Activated CD4-positive, alpha-beta T cell treated with anti-CD3 and anti-CD28 coated beads, Interleukin-2, amount 50 U/mL, for 48 hours (primary cell): ENCODE data around the gene SOS1.

Experiments
- DNase-seq, 2 experiments: peaks; one replicate each; pipeline ENCODE4 v3.0.0-alpha.2; 2020

SOS1 gene

DNA sequence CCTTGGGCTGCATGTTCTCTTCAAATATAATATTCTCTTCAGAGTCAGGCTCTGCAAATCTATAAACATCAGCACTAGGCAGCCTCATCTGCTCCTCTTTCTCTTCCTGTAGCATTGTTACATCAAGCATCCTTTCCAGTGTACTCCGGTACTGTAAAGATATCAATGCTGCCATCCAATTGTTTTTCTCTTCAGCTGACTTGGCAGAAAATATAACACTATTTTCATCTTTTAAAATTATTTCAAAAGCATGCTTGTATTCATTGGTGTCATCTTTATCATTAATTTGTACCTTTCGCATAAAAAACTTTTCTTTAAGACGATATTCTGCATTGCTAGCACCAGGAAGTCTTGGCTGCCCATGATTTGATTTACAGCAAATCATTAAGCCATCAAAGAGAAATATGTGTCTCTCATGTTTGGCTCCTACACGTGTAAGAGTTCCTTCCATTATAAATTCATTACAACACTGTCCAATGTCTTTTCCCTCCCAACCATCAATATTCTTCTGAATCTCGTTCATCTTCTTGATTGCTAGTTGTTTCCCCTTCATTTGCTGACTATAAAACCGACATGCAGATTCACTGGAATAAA is 98.1 kb downstream of the SOS1 start:
- no peak for DNase-seq

DNA sequence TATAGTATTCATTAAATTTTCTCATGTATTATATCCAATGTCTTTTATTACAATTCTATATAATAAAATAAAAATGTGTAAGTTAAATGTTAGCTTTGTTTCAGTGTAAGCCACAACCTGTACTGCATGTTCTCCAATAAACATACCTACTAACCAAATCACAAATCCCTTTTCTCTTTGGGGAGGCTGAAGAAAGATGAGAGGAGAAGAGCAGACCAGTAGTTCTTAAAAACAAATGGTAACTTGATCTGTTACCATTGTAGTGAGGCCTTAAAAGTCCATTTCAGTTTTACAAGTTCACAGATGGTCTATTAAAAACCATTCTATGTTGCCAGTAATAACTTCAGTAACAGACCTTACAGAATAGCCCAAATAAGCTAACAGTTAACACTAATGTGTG is 100.5 kb downstream of the SOS1 start:
- DNase-seq, result no peak

DNA sequence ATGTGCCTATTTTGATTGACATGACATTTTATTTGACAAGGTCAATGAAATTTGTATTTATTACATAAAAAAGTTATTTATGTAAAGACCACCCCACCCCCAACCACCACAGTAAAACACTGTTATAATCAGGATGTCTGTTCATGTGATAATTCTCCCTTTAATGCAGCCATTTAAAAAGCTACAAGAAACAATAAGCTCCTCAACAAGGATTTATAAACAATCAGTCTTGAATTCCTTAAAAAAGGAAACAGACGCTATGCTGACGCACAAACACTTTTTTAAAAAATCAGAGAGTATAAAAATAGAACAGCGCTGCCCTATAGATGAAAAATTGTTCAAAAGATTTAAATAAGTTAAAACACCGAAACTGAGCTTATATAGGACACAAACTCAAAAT is 102.2 kb downstream of the SOS1 start:
- DNase-seq, result no peak

DNA sequence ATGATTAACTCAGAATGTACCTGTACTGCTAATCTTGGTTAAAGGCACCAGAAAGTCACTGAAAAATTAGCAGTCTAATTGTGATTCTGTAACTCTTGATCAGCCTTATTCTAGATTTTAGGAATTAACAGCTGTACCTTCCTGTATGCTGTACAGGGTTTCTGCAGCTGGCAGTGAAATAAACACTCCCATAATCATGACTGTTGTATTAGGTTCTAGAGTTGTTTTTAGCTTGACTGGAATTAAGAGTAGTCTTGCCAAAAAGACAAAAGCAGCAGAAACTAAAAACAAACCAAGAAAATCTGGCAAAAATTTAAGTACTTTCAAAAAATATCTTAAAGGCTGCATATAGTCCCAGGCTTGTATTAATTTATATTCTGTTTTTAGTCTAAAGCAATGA is 103.5 kb downstream of the SOS1 start:
- no peak for DNase-seq

DNA sequence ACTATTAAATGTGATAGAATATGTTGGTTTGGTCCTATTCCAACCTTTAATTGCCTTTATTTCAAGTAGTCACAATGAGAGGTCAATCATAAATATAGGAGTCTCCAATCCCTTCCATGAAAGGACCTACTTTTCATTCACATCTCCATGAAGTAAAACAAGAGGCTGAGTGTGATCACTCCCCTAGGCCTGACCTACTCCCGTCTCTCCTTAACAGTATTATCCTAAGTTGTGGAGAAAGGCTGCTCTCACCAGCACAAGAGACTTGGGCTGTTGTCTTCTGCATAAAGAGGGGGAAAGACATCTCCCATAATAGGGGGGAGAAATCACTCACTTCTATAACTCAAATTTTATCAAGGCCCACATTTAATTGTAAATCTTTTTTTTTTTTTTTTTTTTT is 105.4 kb downstream of the SOS1 start:
- DNase-seq, result no peak

DNA sequence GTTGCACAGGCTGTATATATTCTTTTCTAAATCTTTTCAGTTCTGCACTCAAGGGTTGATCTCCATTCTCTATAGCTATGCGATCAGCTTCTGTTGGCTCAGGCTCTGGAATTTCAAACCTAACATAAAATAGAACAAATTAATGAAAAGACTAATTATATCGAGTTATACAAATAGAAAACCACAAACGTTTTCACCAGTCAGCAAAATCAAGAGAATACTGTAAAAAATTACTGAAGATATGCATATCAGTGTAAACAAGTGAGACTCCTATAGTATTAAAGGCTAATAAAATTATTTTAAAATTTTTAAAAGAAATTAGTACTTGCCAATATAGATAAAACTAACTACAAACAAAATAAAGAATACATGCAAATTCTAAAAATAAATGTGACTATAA is 107.0 kb downstream of the SOS1 start:
- DNase-seq, result no peak

DNA sequence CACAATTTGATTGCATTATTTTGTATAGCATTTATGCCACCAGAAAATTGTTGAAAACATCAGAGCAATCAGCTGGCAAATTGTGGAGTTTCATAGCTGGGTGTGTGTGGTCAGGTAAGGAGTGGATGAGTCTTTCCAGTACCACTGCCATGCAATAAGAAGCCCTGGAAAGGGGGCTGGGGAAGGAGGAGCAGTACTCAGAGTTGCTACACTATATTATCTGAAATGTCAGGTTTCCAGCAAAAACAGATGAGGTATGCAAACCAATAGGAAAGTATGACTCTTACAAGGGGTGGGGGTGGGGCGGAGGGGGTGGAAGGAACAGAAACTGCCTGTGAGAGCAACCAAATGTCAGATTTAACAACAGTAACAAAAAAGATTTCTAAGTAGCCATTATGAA is 112.2 kb downstream of the SOS1 start:
- peak; percentile 7 to 16 for DNase-seq

DNA sequence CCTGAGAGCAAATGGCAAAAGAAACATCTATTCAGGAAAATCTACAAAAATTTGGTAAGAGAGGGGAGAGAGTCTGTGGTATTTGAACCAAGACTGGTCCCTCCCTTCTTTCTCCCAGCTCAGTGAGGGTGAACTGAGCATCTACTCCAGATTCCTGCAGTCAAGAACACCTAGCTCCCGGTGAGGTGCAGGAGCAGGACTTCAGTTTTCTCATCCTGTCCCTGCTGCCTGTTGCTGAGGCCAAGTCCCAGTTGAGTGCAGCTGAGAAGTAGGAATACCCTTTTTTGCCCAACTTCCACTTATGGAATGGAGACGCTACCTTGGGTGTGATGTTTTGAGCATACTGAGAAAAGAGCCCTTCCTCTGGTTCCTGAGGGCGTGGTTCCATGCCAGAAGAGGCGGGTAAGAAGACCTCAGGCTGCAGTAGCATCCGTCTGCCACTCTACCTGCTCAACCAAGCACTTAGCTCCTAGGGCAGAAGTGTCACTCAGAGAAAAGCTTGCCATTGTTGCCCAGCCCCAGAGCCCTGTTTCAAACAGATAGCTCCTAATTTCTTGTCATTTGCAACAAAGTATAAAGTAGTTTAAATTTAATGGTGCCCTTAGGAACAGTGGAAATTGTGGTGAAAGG is 112.9 kb downstream of the SOS1 start:
- no peak for DNase-seq

DNA sequence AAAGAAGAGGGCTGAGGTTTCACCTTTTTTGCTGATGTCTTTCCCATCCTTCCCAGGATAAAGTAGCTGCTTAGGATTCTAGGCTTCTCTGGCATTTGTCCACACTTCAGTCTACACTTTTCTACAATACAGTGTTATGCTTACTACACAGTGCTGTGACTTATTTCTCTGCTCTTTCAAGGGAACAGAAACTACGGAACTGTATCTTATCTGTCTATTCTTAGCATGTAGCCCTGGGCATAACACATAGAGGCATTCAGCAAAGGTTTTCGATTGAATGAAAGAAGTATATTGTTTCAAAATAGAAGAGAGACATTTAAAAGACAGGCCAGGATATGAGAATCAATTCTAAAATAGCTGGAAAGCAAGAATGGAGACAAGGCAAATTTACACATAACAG is 120.3 kb downstream of the SOS1 start:
- DNase-seq, result no peak

DNA sequence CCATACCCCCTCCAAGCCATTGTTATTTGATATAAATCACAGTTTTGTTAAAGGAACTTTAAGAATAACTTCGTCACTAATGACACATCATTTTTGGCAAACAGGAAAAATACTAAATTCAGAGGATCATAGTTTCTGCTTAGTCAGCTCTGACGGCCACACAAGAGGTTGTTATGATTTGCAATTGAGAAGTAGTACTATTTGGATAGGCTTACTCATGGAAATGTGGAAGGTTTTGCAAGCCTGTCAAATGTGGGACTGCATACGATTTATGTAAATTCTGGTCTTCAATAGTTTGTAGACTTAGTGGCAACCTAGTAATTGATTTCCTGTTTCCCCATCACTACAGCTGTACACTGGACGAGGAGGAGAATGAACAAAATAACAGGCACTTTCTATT is 123.1 kb downstream of the SOS1 start:
- no peak for DNase-seq

DNA sequence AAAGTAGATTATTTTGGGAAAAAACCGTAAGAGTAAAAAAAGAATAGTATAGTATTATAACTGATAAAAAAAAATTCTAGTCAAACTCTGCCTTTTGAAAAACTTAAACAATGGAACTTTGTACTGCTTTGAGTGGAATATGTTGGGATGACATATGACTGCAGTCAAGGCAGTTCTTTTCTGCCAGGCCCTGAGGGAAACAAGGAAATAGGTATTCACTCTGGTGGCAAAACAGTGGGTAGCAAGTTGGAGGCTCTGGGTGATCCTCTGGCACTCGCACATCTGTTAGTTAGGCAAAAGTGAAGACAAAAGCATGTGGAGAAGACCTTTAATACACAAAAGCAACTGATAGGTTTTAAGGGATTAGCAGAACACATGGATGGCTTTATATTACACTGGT is 129.0 kb downstream of the SOS1 start:
- no peak for DNase-seq

DNA sequence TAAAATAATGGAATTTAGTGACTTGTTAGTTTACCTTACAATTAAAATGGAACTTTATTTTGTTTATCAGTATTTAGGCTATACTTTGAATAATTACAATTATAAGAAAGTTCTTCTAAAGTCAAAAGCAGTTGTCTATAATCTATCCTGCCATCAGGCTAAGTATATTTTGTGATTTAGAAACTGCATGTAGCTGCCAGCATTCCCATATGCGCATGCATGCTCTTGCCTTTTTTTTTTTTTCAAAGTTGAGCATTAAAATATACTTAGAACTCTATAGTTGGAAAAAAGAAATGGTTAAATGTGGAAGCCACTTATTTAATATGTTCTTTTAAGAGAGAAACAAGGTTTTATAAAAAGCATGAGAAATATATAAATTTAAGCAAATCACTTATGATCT is 132.1 kb downstream of the SOS1 start:
- DNase-seq, result no peak

DNA sequence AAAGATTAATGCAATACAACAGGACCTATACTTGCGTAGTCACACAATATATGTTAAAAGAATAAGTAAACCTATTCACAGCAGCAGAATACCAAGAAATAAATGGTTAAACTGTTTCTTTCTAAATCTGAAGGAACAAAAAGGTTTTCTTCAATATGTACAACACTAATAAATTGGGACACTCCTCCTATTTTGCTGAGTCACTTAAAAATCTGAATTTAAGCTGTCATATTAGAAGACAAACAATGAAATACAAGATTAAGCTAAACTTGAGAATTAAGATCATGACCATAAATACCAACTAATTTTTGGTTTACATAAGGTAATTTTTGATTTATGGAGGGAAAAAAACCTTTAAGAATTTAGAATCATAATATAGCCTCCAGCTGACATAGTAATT is 138.4 kb downstream of the SOS1 start:
- no peak for DNase-seq

DNA sequence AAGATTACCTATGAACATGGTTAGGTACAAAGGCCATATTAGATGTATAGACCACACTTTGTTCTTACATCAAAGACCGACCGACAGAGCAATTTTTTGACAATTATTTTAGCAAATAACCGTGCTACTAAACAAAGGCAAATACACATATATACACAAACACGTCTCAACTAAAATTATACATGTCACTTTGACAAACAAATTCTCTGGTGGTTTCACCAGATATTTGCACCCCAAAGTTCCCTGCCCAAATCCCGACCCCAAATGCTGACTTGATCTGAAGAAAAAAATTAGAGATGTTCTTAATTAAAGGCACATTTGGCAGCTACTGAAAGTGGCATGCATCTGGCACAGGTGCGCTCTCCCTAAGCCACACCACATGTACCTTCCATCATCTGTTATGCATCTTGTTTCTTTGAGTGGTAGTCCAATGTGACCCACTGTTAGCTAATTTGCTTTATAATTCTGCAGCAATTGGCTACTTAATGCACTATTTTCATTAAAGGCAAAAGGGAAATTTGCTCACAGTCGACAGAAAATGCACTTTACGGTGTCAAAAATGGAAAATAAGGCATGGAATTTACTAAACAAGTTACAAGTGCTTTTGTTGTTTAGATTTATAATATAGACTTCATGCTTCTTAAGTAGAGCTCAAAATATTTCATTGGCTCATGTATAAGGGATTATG is 139.0 kb downstream of the SOS1 start:
- no peak for DNase-seq

DNA sequence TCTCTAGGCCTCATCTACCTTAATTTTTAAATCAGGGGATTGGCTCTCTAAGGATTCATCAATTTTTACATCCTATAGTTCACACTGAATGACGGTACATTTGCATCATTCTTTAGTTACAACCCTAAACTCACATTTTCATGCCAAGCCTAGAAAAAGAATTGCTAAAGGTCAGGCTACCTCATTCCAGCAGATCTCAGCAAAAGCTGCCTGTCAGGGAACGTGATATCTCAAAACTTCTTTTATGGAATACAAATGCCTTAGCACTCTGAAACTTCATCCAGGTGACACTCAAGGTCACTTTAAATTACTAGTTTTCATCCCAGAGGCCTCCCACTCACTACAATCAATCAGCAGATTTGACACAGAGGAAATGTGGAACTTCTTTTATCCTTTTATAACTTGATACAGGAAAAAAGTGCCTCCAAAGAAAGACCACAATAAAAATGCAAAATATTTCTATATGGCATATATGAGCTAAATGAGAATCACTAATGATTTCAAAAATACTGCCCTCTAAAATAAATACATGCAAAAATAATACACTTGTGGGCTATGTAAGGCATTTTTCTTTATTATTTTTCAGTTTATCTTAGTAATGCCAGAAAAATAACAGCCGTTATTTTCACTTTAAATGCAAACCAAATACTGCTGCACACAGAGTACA is 139.7 kb downstream of the SOS1 start:
- DNase-seq, result no peak

DNA sequence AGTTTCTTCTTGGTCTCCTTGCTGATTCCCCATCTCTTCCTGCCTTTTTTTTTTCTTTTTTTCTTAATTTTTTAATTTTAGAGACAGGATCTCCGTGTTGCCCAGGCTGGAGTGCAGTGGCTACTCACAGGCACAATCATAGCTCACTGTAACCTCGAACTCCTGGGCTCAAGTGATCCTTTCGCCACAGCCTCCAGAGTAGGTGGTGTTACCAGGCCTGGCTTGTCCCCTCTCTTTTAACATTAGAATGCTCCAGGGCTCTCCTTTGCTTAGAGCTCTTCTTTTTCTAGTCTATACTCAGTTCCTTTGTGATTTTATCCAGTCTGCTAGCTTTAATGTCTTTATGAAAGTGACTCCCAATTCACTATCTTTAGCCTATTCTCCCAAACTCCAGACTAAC is 141.9 kb downstream of the SOS1 start:
- no peak for DNase-seq

DNA sequence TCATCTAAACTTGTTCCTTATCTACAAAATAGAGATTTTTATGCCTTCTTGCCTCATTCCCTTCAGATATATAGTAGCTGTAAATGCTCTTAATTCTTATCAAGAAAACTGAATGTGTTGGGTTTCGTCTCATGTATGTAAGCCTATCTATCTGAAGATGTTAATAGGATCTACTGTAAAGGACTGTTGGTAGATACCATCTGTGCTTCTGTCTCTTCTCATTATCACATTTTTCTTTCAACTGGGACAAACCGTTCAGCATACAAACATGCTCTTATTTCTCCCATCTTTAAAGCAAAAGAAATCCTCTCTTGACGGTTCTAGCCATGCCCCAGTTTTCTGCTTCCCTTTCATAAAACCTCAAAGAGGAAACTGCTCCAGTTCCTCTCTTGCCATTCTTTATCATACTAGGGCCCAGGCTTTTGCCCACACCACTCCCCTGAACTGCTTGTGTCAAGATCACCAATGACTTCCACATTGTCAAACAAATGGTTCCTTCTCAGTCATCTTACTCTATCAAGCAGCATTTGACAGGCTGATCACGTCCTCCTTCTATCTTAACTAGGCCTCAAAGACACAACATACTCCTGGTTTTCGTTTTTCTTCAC is 142.5 kb downstream of the SOS1 start:
- DNase-seq, result no peak

DNA sequence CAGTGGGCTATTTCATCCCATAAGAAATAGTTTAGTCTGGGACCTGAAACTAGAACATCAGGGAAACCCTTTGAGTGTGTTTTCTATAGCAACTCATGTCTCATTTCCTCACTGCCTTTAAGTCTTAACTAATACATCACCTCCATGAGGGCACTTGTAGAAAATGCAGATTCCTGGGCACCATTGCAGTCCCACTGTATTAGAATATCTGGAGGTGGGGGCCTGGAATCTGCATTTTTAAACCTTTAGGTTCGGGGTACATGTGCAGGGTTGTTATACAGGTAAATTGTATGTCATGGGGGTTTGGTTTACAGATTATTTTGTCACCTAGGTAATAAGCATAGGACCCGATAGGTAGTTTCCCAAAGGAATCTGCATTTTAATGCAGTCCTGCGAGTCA is 143.8 kb downstream of the SOS1 start:
- DNase-seq, result no peak

DNA sequence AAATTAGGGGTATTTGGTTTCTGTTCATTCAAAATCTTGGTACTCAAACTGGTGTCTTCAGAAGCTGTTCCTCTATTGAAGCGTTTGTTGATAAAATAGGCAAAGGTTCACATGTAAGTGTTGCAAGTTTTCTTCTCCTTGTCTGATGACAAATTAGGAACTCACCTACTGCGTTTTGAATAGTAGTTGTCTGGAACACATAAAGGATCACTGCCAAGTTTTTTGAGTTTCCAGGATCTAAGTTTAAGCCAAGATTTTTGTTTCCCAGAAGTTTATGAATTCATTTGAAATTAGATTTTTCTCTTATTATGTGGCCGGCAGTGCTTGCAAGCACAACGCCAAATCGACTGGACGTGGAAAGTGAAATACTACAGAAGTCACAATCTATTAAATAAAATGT is 145.8 kb downstream of the SOS1 start:
- no peak for DNase-seq

DNA sequence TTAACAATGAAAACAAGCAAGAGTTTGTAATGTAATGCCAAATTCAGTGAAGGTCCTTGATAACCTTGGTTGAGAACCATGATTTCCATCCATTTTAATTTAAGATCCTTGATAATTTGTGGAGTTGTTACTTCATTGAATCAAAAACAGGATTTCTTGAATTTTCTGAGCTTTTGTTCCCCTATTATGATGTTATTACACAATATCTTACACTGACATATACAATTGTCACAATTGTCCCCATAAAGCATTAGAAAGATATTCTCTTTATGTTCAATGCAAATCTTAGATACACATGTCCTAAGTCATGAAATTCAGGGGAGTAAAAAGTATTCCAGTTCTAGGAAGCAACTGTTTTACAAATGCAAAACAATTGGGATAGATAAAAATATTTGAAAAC is 147.6 kb downstream of the SOS1 start:
- no peak for DNase-seq

DNA sequence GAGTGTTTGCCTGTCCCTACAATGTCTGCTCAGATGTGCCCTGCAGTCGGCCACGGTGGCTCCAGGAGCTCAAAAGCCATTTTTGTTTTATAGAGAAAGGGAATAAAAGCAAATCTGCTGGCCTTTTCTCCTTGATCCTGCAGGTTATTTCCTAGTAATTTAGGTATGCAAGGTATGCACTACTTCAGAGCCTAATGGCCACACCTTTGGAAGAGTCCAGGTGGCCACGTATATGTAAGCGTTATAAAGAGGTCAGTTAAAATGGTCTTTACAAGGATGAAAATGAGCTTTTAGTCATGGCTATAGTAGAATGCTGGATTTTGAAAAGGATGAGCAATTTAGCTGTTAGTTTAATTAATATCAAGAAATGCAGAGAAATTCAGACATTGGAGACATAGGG is 149.5 kb downstream of the SOS1 start:
- no peak for DNase-seq

DNA sequence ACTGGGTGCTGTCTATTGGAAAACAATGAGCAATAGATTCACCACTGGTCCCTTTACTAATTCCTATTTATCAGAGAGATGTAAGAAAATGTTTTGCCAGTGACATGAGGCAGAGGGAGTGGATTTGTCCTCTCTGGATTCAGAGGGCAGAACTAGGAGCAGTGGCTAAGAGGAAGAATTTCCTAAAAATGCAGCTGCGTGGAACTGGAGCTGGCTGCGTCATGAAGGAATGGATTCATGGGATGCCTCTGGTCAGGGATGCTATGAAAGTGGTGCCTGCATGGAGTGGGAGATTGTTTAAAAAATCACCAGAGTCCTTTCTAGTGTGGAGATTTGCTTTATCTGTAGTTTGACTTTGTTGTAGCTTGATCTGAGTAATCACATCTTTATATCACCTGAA is 152.8 kb downstream of the SOS1 start:
- no peak for DNase-seq

DNA sequence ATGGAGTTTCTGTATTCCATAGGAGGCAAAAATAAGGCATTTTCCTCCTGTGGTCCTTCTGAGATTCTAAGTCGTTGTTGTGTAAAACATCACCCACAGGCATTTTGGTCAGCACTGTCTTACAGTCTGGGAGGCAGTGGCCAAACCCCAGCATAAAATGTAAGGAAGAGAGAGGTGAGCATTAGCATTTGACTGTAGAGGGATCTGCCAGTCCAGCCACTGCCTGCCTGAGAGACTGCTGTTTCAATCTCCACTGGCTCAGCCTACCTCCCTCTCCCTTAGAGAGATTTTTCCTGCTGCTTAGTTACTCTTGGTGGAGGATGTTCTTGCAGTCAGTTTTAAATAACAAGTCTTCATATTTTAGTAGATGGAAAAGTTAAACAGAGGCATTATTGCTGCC is 154.2 kb downstream of the SOS1 start:
- no peak for DNase-seq

DNA sequence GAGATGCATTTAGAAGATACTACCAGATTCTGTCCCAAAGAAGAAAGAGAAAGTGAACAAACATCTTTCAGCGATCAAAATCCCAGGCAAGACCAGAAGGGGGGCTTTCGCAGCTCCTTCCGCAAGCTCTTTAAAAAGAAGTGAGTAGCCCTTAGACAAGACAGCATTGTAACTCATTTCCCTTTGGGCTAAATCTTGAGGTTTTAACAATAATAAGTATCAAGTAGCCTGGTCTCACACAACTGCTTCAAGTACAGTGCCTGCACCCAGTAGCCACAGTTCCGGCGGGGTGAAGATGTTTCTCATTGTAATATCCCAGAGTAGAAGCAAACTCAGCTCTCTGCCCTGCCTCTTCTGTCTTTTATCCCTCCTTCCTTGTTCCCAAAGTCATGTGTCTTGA is 154.8 kb downstream of the SOS1 start:
- DNase-seq, result no peak
